SH-SY5Y (cell line): ENCODE data around the gene TOMM40L.

Experiments
- GATA2 ChIP-seq: IDR thresholded peaks from 2 replicates; pipeline ENCODE4 v1.6.1; 2011; ENCODE audit warnings: mild to moderate bottlenecking, low read depth, low read length
- GATA3 ChIP-seq: IDR thresholded peaks from 2 replicates; pipeline ENCODE4 v1.6.1; 2011; ENCODE audit warnings: low read depth, mild to moderate bottlenecking, low read length, moderate library complexity

DNA sequence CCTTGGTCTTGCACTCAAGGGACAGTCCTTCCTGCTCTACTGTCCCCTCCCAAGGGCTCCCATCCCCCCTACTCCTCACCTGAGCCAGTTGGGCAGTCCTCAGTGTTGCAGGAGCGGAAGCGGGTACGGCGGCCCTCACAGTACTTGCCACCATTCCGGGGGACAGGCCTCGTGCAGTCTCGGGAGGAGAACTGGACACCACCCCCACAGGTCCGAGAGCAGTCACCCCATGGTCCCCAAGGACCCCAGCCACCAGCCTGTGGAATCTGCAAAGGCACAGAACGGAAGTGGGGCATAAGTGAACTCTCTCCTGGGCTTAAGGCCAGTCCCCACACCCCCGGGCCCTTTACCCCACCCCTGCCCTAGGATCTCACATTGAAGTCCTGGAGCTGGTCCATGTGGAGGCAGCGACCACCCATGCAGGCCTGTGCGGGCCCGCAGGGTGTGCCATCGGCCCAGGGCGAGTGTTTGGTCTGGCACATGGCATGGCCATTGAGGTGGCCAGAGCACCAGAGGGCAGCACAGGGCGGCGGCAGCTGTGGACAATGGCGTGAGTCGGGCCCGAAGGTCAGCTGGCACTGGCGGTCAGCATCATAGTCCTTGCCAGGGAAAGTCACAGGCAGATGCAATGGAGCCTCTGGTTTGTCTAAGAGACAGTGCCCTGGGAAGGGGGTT, 32.2 kb upstream of the TOMM40L start:
- no peak for TF ChIP-seq GATA2
- no peak for TF ChIP-seq GATA3
